H9 (cell line): ENCODE data around the gene MB21D2. TPM values are rescaled to one million over a fixed set of nuclear protein-coding genes. Genes with fewer than 3 reads are reported as not detected.

Source experiments
- DNase-seq: peaks from one replicate; pipeline ENCODE4 v3.0.0-alpha.2; 2017
- H2AFZ ChIP-seq: one replicate; pipeline ENCODE4 v1.6.1; 2013; ENCODE audit warnings: mild to moderate bottlenecking, low read length, control low read depth, moderate library complexity
- H2AK5ac ChIP-seq: 2 replicates; pipeline ENCODE4 v1.6.1; 2013; ENCODE audit warnings: low read length, control low read depth, mixed read lengths; ENCODE audit not compliant: insufficient read length
- H2BK120ac ChIP-seq: one replicate; pipeline ENCODE4 v1.6.1; 2013; ENCODE audit warnings: low read depth, mild to moderate bottlenecking, low read length, control low read depth, inconsistent platforms; ENCODE audit not compliant: poor library complexity, severe bottlenecking
- H2BK12ac ChIP-seq: 2 replicates; pipeline ENCODE4 v1.6.1; 2013; ENCODE audit warnings: low read length, control low read depth, mixed read lengths, low read depth; ENCODE audit not compliant: insufficient read length
- H2BK15ac ChIP-seq: 2 replicates; pipeline ENCODE4 v1.6.1; 2013; ENCODE audit warnings: low read depth, low read length, control low read depth
- H2BK20ac ChIP-seq: one replicate; pipeline ENCODE4 v1.6.1; 2013; ENCODE audit warnings: low read depth, mild to moderate bottlenecking, low read length, control low read depth, inconsistent platforms; ENCODE audit not compliant: poor library complexity, severe bottlenecking
- H2BK5ac ChIP-seq: 2 replicates; pipeline ENCODE4 v1.6.1; 2013; ENCODE audit warnings: low read length, control low read depth, mixed read lengths; ENCODE audit not compliant: insufficient read length
- H3K14ac ChIP-seq: 2 replicates; pipeline ENCODE4 v1.6.1; 2013; ENCODE audit warnings: low read length, control low read depth; ENCODE audit not compliant: insufficient read depth
- H3K18ac ChIP-seq: 2 replicates; pipeline ENCODE4 v1.6.1; 2013; ENCODE audit warnings: low read depth, mild to moderate bottlenecking, mixed read lengths, low read length, control low read depth; ENCODE audit not compliant: insufficient read length
- H3K23ac ChIP-seq: 2 replicates; pipeline ENCODE4 v1.6.1; 2013; ENCODE audit warnings: low read length, control low read depth, mixed read lengths, low read depth; ENCODE audit not compliant: insufficient read length
- H3K23me2 ChIP-seq: 2 replicates; pipeline ENCODE4 v1.6.1; 2013; ENCODE audit warnings: low read depth, mild to moderate bottlenecking, mixed read lengths, low read length, control low read depth; ENCODE audit not compliant: insufficient read length, poor library complexity, severe bottlenecking
- H3K27ac ChIP-seq: 2 replicates; pipeline ENCODE4 v1.5.1; 2013; ENCODE audit warnings: low read length, control low read depth, mixed read lengths, low read depth; ENCODE audit not compliant: insufficient read length
- H3K27me3 ChIP-seq: 2 replicates; pipeline ENCODE4 v1.6.1; 2013; ENCODE audit warnings: low read length, control low read depth, inconsistent platforms; ENCODE audit not compliant: insufficient read depth
- H3K4ac ChIP-seq: 2 replicates; pipeline ENCODE4 v1.6.1; 2013; ENCODE audit warnings: low read depth, mild to moderate bottlenecking, control low read depth, inconsistent platforms, low read length, moderate library complexity
- H3K4me1 ChIP-seq: 2 replicates; pipeline ENCODE4 v1.6.1; 2013; ENCODE audit warnings: low read length, control low read depth, inconsistent platforms; ENCODE audit not compliant: insufficient read depth
- H3K4me2 ChIP-seq: 2 replicates; pipeline ENCODE4 v1.6.1; 2013; ENCODE audit warnings: low read length, control low read depth, mixed read lengths; ENCODE audit not compliant: insufficient read length, insufficient read depth
- H3K56ac ChIP-seq: 2 replicates; pipeline ENCODE4 v1.6.1; 2013; ENCODE audit warnings: low read depth, mild to moderate bottlenecking, mixed read lengths, low read length, control low read depth; ENCODE audit not compliant: insufficient read length
- H3K79me1 ChIP-seq: 2 replicates; pipeline ENCODE4 v1.6.1; 2013; ENCODE audit warnings: low read depth, mild to moderate bottlenecking, moderate library complexity, low read length, control low read depth, inconsistent platforms; ENCODE audit not compliant: insufficient read depth, poor library complexity, severe bottlenecking
- H3K79me2 ChIP-seq: 2 replicates; pipeline ENCODE4 v1.6.1; 2013; ENCODE audit warnings: low read length, control low read depth, inconsistent platforms; ENCODE audit not compliant: insufficient read depth
- H3K9ac ChIP-seq: 2 replicates; pipeline ENCODE4 v1.6.1; 2013; ENCODE audit warnings: low read length, control low read depth, mixed read lengths; ENCODE audit not compliant: insufficient read length; ENCODE audit errors: extremely low read depth
- H3K9me3 ChIP-seq: one replicate; pipeline ENCODE4 v1.6.1; 2013; ENCODE audit warnings: low read depth, low read length, inconsistent platforms; ENCODE audit not compliant: control insufficient read depth
- H3T11ph ChIP-seq: one replicate; pipeline ENCODE4 v1.6.1; 2013; ENCODE audit warnings: mild to moderate bottlenecking, low read length, control low read depth, inconsistent platforms
- H4K20me1 ChIP-seq: one replicate; pipeline ENCODE4 v1.6.1; 2013; ENCODE audit not compliant: control insufficient read depth, insufficient read length, insufficient read depth
- H4K5ac ChIP-seq: 2 replicates; pipeline ENCODE4 v1.6.1; 2013; ENCODE audit warnings: low read depth, mild to moderate bottlenecking, mixed read lengths, low read length, control low read depth; ENCODE audit not compliant: insufficient read length
- H4K8ac ChIP-seq: replicated peaks from 2 replicates; pipeline ENCODE4 v1.6.1; 2013; ENCODE audit warnings: low read length, control low read depth, mixed read lengths, low read depth; ENCODE audit not compliant: insufficient read length
- H4K91ac ChIP-seq: 2 replicates; pipeline ENCODE4 v1.6.1; 2013; ENCODE audit warnings: low read depth, mild to moderate bottlenecking, moderate library complexity, mixed read lengths, low read length, control low read depth; ENCODE audit not compliant: insufficient read length
- H3K27ac Mint-ChIP-seq, 3 experiments: 2 replicates in 2 of 3; 3 replicates in 1 of 3; pipeline ENCODE4 v1.8.0; 2020 to 2021; ENCODE audit warnings: mixed read lengths in 3 of 3, mild to moderate bottlenecking in 1 of 3, moderate library complexity in 1 of 3
- H3K27me3 Mint-ChIP-seq: 2 replicates; pipeline ENCODE4 v1.8.0; 2021; ENCODE audit warnings: low read depth, mild to moderate bottlenecking, moderate library complexity, mixed read lengths
- H3K36me3 Mint-ChIP-seq, 3 experiments: 2 replicates in 2 of 3; 3 replicates in 1 of 3; pipeline ENCODE4 v1.8.0; 2020 to 2021; ENCODE audit warnings: low read depth in 3 of 3, mixed read lengths in 3 of 3; ENCODE audit not compliant: insufficient read depth in 1 of 3
- H3K4me1 Mint-ChIP-seq, 2 experiments: 2 replicates each; pipeline ENCODE4 v1.8.0; 2020; ENCODE audit warnings: mixed read lengths in 2 of 2
- H3K4me3 Mint-ChIP-seq, 2 experiments: 2 replicates in 1 of 2; 3 replicates in 1 of 2; pipeline ENCODE4 v1.8.0; 2020 to 2021; ENCODE audit warnings: mild to moderate bottlenecking in 2 of 2, mixed read lengths in 2 of 2, moderate library complexity in 1 of 2
- H3K9me3 Mint-ChIP-seq, 2 experiments: 2 replicates in 1 of 2; 3 replicates in 1 of 2; pipeline ENCODE4 v1.8.0; 2020; ENCODE audit warnings: mild to moderate bottlenecking in 2 of 2, mixed read lengths in 2 of 2, moderate library complexity in 1 of 2
- CTCF ChIP-seq: fragments of 200-600 bp; sonication (generic); conservative IDR thresholded peaks from 3 replicates; pipeline ENCODE4 v1.8.0; 2021; ENCODE audit warnings: antibody characterized with exemption, mild to moderate bottlenecking
- WGBS: extraction: QIAGEN DNeasy Blood & Tissue Kit; methylation state at CpG from one replicate; pipeline ENCODE4 v1.1.7; 2013; ENCODE audit warnings: missing lambda C conversion rate, low lambda C conversion rate, mixed read lengths; ENCODE audit not compliant: insufficient read length; ENCODE audit errors: extremely low coverage; 5-methylcytosine and 5-hydroxymethylcytosine counted together
- total RNA-seq: library from RNA; stranded (reverse); gene quantifications from 2 replicates; pipeline ENCODE4 v1.2.1, GENCODE V29; 2021

The MB21D2 gene
- total RNA-seq, 1 experiment from 2014 or later, result 19.1 TPM

- no peak for DNase-seq
- H3K27me3 ChIP-seq, result no peaks in the 10 kb centered on the region
- no peak overlapping the region for H2AK5ac ChIP-seq
- no peaks in the 10 kb centered on the region for H3K23me2 ChIP-seq
- no peak overlapping the region for H3K27ac ChIP-seq
- no peaks in the 10 kb centered on the region for H3K27me3 Mint-ChIP-seq
- H3K79me2 ChIP-seq, result peaks cover 6% of the 10 kb centered on the region; the same call in 1 of the 2 replicates
- H4K5ac ChIP-seq, result no peak overlapping the region
- no peak overlapping the region for H3K56ac ChIP-seq
- H3K4me3 Mint-ChIP-seq, result no peak overlapping the region
- no peak overlapping the region for H3K9ac ChIP-seq
- H3K18ac ChIP-seq, result no peak overlapping the region
- H3K9me3 Mint-ChIP-seq, result peaks cover 0 to 2% of the 10 kb centered on the region in 2 experiments; a peak in 2 of 5 replicates
- H4K91ac ChIP-seq, result no peak overlapping the region
- H3K4ac ChIP-seq, result no peak overlapping the region
- no peak overlapping the region for H2BK12ac ChIP-seq
- H3K27ac Mint-ChIP-seq, result peak overlapping the region in 1 of 3 experiments; percentile 21; a peak in 1 of 7 replicates
- H3K14ac ChIP-seq, result no peak overlapping the region
- no CpG with 5 or more reads among the region's 2 CpGs for WGBS
- no peak overlapping the region for H2BK20ac ChIP-seq
- no peak overlapping the region for H3K23ac ChIP-seq
- no peak overlapping the region for H2AFZ ChIP-seq
- no peak overlapping the region for H3K4me2 ChIP-seq
- H2BK15ac ChIP-seq, result no peak overlapping the region
- H2BK5ac ChIP-seq, result no peak overlapping the region
- no peaks in the 10 kb centered on the region for H4K20me1 ChIP-seq
- H3K4me1 ChIP-seq, result no peaks in the 10 kb centered on the region
- H3K9me3 ChIP-seq, result no peaks in the 10 kb centered on the region
- H2BK120ac ChIP-seq, result no peak overlapping the region
- H4K8ac ChIP-seq, result no peak overlapping the region
- H3K36me3 Mint-ChIP-seq, result peaks cover 2 to 3% (median 3%) of the 10 kb centered on the region in 3 experiments; a peak in 4 of 7 replicates
- no peak for TF ChIP-seq CTCF
- H3K79me1 ChIP-seq, result no peaks in the 10 kb centered on the region
- peaks cover 22 to 27% of the 10 kb centered on the region in 2 experiments for H3K4me1 Mint-ChIP-seq
- no peak overlapping the region for H3T11ph ChIP-seq
These were observed 57.2 kb downstream of the MB21D2 start for GRCh38 chr3:192860454-192860853.
